ENCODE measurements around the gene BOC.

DNA sequence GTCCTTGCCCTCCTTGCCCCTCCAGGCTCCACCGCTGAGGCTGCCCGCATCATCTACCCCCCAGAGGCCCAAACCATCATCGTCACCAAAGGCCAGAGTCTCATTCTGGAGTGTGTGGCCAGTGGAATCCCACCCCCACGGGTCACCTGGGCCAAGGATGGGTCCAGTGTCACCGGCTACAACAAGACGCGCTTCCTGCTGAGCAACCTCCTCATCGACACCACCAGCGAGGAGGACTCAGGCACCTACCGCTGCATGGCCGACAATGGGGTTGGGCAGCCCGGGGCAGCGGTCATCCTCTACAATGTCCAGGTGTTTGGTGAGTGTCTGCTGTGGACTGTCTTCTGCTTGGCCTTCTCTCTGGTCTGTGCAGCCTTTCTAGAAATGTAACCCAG lies 61.0 kb downstream of the BOC start:
- no peak for TF ChIP-seq CTCF (conservative IDR thresholded peaks at IDR 0.05; ENCODE audit: low read length)
- no peak for TF ChIP-seq EZH2phosphoT487 (IDR thresholded peaks at IDR 0.05; ENCODE audit: borderline replicate concordance, low read depth, low read length)

Measured in OCI-LY7 (cell line).